ENCODE data around the gene TMEM161A.
A peak's percentile ranks its signal among the peaks of the same experiment; 100 is the strongest.
"Not testable (repeated sequence)": the region's sequence is repeated elsewhere in the genome, so short reads cannot be mapped to it uniquely, and the experiment has no call there.

Gene TMEM161A

DNA sequence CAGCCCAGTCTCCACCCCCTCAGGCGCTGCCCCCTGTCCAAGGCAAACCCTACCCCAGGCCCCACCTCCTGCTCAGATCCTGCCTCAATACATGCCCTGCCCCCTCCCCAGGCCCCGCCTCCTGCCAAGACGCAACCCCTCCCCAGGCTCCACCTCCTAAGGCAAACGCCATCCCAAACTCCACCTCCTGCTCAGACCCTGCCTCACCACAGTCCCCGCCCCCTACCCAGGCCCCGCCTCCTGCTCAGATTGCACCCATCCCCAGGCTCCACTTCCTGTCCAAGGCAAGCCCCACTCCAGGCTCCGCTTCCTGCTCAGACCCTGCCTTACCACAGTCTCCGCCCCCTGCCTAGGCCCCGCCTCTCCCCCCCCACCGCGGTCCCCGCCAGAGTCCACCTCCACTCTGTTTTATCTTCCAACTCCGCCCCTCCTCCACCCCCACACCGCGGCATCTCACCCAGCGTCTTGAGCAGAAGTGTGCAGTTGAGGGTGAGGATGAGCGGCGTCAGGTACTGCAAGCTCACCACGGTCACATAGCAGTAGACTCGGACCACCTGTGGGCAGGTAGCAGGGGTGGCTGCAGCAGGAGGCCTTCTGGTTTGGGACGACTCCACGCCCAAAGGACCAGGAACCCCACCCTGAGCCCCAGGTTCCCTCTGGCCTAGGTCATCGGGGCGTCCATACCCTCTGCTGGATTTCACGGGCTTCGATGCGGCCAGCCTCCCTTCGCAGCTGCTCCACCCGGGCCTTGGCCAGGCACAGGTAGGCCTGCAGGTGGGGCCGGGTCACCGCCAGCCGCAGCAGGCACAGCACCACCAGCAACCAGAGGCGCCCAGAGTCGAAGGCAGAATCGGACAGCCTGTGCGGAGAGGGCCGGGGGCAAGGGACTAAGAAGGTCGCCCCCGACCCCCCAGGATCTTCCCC, 17.7 kb downstream of the TMEM161A start:
- peak; percentile 43 for DNase-seq

DNA sequence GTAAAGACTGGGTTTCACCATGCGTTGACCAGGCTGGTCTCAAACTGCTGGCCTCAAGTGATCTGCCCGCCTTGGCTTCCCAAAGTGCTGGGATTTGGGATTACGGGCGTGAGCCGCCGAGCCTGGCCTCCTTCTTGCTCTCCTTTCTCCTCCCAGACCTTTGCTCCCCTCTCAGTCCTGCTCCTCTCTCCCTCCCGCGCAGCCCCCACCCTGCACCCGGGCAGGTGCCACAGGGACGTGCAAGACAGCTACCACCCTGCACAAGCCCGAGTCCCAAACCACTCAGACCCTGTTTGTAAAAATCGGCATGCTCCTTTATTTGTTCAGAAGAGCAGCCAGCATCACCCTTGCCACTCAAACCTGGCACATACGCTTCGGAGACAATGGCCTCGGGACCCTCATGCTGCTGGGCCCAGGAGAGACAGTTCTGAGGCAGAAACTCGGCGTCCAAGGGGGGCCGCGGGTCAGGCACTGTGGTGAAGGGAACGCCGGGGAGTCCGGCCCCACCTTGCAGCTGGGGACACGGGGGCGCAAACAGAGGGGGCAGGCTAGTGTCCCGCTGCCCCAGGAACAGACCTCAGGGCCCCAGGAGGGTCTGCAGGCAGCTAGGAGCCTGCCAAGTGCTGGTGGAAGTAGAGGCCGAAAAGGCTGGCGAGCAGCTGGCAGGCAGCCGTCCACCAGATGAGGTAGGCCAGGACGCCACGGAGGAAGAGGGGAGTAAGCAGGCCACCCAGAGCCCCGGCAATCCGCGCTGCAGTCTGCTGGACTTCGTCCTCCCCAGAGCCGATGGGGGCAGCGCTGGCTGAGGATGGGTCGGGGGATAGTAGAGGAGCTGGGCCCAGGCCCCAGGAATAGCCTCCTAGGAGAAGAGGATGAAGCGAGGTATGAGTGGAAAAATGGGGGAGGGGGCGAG, 18.7 kb downstream of the TMEM161A start:
- DNase-seq, result no peak

DNA sequence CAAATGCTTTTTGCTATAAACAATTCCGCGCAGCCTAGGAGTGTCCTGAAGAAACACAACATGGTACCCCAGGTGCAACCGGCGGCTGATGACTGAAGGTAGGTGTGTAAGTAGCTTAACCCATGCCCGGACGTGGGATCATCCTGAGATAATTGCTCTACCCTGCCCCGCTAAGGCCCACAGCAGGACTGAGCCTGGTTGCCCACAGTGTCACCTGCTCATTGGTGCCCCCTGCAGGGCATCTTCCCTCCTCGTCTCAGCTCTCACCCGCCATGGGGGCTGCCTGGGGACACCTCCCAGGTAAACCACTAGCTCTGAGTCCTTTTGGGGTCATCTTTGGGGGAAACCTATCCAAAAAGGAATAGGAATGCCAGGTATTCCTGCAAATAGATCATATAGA, 22.3 kb downstream of the TMEM161A start:
- no peak for DNase-seq

DNA sequence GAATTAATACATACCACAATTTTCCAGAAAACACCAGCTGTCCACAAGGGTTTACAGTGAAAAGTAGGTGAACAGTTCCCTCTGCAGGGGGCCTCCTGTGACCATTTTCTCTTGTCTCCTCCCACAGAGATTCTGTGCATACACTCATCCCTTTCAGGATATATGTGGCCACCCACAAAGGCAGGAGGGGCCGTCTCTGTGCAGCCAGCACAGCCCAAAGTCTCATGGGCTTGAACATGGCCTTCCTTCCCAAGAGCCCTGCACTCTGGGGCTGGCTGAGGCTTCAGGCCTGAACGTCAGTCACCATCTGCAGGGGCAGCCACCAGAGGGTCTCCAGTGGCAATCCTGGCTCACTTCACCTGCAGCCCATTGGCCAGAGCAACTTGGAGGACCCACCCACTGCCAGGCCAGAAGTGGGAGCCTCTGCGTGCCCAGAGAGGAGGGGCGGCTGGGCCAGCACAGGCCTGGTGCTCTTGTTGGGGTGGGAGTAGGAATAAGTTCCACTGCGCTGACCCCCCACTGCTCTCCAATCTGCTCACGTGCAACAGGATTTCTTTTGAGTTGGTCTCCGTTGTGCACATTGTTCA, 25.1 kb downstream of the TMEM161A start:
- DNase-seq, result peak; percentile 74

DNA sequence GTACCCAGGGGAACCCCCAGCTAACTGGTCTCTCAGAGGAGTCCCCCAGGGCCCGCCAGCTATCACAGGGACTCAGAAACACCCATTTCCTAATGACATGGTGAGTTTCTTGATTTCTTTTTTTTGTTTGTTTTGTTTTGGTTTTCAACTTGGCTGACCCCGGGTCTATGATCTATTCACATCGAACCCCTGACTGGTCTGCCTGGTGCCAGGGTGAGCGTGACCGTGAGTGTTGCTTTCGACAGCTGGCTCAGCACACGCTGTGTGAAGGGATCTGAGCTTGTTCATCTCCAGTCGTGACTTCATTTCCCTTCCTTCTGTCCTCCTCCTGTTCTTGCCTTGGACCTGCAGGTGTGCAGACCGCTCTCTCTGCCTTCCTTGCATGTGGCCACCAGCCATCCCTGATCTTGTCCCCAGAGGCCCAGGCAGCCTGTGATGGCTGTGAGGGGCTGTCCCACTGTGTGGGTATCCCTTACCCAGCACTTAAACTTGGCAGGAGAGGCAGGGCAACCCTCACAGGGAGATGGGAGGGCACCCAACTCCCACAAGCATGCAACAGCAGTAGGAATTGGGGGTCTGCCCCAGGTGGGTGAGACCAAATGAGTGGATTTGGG, 26.2 kb downstream of the TMEM161A start:
- no peak for DNase-seq

DNA sequence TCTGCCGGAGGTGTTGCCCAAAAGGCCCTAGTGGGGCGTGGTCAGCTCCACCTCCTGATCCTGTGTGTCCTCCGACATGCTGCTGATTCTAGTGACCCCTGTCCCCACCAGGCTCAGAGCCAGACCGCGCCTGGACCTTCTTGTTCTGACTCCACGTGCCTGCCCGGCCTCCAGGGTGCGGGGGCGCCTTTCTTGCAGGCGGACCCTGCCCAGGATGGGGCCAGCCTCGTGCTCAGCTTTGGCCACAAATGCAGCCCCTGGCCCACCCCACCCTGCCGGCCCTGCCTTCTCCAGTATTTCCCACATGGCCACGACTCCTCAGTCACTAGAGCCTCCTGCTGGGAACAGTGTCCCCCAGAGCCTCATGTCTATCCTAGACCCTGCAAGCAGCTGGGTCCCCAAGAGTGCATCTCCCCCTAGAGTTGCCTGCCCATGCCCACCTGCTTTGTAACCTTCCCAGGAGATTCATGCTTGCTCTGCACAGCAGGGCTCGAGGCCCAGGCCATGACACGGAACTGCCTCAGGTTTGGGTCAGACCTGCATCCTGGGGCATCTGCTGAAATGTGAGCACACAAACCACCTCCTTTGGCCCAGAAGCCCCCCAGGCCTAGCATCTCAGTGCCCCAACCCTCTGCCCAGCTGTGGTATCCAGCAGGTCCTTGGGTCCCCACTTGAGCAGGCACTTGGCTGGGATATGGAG, 27.0 kb downstream of the TMEM161A start:
- no peak for DNase-seq

DNA sequence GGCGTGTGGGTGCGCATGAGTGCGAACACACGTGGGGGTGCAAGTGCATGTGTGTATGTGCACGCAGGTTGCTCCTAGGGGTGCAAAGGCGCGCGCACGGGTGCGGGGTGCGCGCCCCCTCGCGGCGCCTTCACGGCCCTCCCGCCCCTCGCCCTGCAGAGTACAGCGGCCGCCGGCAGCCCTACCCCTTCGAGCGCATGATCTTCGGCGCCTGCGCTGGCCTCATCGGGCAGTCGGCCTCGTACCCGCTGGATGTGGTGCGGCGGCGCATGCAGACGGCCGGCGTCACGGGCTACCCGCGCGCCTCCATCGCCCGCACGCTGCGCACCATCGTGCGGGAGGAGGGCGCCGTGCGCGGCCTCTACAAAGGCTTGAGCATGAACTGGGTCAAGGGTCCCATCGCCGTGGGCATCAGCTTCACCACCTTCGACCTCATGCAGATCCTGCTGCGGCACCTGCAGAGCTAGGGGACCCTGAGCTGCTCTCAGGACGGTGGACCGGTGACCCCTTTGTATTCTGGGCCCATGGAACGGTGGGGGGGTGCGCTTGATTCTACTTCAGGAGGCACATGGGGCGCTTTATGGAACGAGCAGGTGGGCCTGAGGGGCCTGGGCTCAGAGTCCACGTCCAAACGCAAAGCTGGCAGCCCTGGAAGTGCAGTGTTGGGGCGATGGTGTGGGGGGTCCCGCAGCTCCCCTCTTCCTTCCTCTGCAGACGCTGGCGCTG, 27.7 kb downstream of the TMEM161A start:
- no peak for DNase-seq

DNA sequence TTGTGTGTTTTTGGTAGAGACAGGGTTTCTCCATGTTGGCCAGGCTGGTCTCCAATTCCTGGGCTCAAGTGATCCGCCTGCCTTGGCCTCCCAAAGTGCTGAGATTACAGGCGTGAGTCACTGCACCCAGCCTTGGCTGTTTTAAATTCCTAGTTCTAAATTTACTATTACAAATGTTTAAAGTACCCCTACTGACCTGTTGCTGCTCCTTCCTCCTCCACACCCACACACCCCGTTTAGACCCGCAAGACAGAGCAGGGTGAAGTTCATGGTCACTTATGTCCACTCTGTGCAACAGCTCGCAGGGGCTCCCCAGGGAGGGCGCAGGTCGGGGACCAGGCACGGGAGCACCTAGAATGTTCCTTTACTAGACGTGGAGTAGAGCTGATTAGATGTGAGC, 28.7 kb downstream of the TMEM161A start:
- no peak for DNase-seq

DNA sequence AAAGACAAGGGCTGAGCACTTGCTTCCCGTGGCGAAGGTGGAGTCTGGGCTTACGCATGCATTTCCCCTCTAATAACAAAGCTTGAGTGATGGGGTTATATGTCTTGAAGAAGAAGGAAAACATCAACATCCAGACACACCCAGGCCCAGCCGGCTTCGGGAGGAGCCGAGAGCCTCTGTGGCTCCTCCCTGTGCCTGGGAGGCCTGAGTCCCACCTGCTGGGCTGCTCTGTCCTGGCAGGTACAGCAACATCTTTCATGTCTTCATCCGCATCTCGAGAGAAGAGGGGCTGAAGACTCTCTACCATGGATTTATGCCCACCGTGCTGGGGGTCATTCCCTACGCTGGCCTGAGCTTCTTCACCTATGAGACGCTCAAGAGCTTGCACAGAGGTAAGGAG, 30.6 kb downstream of the TMEM161A start:
- no peak for DNase-seq

DNA sequence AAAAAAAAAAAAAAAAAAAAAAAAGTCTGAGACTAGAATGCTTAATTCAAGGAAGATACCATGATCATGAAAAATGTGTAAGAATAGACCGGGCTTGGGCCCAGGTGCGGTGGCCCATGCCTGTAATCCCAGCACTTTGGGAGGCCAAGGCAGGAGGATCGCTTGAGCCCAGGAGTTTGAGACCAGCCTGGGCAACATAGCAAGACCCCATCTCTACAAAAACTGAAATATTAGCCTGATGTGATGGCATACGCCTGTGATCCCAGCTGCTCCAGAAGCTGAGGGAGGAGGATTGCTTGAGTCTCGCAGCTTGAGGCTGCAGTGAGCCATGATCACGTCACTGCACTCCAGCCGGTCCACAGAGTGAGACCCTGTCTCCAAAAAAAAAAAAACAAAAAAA, 31.3 kb downstream of the TMEM161A start:
- DNase-seq, result not testable (repeated sequence)

DNA sequence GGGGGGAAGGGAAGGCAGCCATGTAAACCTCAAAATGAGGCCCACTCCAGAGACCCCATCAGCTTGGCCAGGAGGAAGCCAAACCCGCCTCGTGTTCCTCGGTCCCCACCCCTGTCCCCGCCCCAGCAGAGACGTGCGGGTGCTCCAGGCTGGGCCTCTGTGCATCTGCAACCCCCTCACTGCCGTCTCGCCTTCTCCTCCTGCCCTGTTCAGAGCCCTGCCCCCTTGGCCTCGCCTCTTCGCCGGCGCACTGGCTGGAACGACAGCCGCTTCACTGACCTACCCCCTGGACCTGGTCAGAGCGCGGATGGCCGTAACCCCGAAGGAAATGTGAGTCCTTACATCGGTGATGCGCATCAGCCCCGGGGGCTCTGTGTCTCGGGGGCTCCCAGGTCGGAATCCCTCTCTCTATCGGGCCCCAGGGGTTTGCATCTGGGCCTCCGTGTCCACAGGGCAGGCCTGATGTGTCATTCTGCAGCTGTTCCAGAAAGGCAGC, 32.2 kb downstream of the TMEM161A start:
- no peak for DNase-seq

DNA sequence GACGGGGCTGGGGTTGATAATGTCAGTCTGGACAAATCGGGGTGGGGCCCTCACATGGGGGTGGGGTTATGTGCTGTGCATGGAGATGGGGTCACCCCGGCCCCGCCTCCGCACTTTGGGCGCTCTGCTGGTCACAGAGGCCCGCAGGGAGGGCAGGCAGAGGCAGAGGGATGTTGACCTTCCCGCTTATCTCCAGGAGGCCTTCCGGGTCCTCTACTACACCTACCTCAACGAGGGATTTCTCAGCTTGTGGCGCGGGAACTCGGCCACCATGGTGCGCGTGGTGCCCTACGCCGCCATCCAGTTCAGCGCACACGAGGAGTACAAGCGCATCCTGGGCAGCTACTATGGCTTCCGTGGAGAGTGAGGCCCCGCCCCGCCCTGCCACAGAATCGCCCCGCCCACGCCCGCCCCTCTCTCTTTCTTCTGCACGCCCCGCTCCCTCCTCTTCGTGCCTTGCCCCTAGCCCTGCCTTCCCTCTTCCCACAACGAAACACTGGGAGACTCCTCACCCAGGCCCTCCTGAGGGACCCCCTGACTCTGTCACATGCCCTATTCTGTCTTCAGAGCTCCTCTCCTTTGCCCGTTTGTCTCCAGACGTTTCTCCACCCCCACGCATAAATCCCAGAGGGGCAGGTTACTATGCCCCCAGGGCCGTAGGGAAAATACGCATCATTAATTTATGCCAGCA, 32.8 kb downstream of the TMEM161A start:
- no peak for DNase-seq

DNA sequence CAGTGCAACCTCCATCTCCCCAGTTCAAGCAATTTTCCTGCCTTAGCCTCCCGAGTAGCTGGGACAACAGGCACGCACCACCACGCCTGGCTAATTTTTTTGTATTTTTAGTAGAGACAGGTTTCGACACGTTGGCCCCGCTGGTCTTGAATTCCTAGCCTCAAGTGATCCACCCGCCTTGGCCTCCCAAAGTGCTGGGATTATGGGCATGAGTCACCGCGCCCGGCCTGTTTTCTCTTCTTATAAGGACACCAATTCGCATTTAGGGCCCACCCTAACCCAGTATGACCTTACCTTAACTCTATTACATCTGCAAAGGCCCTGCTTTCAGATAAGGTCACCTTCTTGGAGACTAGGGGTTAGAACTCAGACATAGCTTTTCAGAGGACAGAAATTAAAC, 35.1 kb downstream of the TMEM161A start:
- DNase-seq, result no peak

DNA sequence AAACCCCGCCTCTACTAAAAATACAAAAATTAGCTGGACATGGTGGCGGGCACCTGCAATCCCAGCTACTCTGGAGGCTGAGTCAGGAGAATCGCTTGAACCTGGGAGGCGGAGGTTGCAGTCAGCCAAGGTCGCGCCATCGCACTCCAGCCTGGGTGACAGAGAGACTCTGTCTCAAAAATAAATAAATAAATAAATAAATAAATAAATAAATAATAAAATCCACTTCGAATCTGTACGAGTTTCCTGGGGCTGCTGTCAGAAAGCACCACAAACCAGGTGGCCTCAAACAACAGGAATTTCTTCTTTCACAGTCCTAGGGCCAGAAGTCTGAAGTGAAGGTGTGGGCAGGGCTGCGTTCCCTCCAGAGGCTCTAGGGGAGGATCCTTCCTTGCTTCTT, 35.7 kb downstream of the TMEM161A start:
- not testable (repeated sequence) for DNase-seq

DNA sequence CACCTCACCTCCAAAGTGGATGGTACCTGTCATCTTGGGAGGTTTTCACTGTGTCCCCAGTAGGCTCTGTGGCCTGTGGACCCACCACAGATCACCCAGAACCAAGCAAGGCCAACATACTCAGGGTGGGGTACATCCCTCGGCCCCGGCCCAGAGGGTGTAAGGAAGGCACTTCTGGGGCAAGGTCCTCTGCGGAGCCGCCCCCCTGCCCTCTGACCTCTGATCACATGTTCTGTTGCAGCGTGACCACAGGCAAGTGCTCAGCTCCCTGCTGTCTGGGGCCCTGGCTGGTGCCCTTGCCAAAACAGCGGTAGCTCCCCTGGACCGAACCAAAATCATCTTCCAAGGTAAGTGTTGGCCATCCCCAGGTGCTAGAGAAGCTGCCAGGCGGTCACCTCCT, 36.7 kb downstream of the TMEM161A start:
- DNase-seq, result no peak

DNA sequence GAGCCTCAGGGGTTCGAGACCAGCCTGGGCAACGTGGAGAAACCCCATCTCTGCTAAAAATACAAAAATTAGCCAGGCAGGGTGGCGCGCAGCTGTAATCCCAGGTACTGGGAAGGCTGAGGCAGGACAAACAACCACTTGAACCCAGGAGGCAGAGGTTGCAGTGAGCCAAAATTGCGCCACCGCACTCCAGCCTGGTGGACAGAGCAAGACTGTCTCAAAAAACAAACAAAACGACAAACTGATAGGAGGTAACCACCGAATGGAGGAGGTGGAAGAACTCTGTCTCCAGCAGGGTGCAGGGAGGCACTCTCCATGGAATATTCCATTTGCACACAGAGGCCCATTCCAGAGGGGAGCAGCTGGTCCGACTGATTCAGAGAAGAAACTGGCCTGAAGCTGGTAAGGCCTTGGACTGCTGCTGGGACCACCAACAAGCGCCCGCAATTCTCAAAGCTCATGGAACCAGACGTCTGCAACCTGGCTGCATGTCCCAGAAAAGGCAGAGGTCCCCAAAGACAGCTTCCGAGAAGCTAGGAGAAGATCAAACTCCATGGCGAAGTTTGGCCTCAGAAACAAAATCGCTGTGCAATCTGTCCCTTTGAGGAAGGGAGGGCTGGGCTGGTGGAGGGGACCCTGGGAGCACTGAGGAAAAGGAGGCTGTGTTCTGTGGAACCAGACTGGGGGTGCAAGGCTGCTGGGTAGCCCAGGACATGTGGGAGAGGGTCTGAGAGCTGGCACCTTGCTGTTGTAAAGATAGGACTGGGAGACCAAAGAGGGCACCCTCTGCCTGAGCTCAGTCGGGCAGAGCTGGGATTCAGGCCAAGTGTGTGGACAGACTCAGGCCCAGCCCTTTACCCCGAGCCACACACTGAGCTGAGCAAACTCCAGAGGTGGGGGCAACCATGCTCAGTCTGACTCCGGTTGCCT, 39.3 kb downstream of the TMEM161A start:
- no peak for DNase-seq

DNA sequence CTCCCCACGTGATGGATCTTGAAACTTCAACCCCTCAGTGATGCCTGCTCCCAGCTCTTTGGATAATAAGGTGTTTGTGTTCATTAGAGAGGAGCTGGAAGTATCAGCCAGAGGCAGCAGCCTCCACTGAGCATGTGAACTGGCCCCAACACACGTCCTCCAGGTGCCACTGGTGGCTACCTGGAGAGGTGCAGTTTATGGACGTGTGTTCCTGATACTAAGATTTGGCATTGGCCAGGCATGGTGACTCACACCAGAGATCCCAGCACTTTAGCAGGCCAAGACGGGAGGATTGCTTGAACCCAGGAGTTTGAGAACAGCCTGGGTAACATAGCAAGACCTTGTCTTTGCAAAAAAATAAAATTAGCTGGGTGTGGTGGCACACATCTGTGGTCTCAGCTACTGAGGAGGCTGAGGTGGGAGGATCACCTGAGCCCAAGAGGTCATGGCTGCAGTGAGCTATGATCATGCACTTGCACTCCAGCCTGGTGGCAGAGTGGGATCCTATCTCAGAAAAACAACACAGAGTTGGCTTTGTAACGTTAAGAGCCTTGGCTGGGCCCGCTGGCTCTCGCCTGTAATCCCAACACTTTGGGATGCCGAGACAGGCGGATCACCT, 40.1 kb downstream of the TMEM161A start:
- no peak for DNase-seq

DNA sequence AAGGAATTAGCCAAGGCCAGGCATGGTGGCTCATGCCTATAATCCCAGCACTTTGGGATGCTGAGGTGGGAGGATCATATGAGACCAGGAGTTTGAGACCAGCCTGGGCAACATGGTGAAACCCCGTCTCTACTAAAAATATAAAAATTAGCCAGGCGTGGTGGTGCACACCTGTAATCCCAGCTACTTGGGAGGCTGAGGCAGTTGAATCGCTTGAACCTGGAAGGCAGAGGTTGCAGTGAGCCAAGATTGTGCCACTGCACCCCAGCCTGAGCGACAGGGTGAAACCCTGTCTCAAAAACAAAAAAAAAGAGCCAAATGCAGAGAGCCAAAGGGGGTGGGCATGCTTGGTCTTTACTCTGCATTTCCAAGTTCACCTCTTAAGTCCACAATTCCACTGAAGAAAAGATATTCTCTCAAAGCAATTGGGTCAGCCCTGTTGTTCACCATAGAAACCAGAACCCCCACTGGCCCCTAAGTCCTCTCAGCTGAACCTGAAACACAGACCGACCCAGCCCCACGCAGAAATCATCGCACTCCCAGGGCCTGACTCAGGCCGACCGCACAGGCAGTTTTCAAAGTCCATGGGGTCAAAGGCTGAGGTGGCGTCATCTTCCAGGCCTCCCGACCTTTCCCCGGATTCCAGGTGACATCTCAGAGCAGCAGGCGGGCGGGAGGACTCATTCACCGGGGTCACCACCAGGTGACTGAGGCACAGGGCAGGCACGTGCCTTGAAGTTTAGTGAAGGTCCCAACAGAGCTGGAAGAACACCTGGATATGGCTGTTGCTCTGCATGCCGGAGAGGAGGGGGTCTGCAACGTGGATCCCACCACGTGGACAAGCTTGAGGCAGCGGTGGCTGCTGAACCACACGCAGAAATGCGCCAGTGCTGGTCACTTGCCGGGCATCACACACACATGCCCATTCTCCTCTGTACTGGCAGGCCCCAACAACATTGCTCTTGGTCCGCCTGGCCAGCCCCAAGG, 41.3 kb downstream of the TMEM161A start:
- DNase-seq, result no peak

All from MV-4-11 (cell line).